CD14-positive monocyte (primary cell): ENCODE data around the gene DDI2. TPM values are rescaled to one million over a fixed set of nuclear protein-coding genes. Genes with fewer than 3 reads are reported as not detected.

Experiments
- DNase-seq, 3 donors: peaks; one replicate each; pipeline ENCODE4 v3.0.0-alpha.2; 2011 to 2022
- H2AFZ ChIP-seq: 2 replicates; pipeline ENCODE4 v1.6.0; 2012; ENCODE audit warnings: mild to moderate bottlenecking, low read depth, low read length, inconsistent platforms; ENCODE audit not compliant: insufficient read depth, poor library complexity, severe bottlenecking
- H3K27ac ChIP-seq, 2 donors: 1 replicate in 1 of 2; 2 replicates in 1 of 2; pipeline ENCODE4 v1.5.1; 2012 to 2013; ENCODE audit warnings: low read length in 2 of 2, control low read depth in 1 of 2, inconsistent platforms in 1 of 2, low read depth in 1 of 2, mild to moderate bottlenecking in 1 of 2
- H3K27me3 ChIP-seq, 2 donors: one replicate each; pipeline versions ENCODE4 v1.6.0 to v1.6.1; 2011 to 2013; ENCODE audit warnings: low read length in 2 of 2; ENCODE audit not compliant: control insufficient read depth in 2 of 2, insufficient read depth in 2 of 2
- H3K36me3 ChIP-seq, 2 donors: replicated peaks in 1 of 2; 1 replicate in 1 of 2; 2 replicates in 1 of 2; pipeline versions ENCODE4 v1.5.1 to v1.6.1; 2012 to 2013; ENCODE audit warnings: low read length in 2 of 2, control low read depth in 1 of 2, inconsistent platforms in 1 of 2, mild to moderate bottlenecking in 1 of 2; ENCODE audit not compliant: insufficient read depth in 2 of 2, control insufficient read depth in 1 of 2
- H3K4me1 ChIP-seq, 2 donors: 1 replicate in 1 of 2; 2 replicates in 1 of 2; pipeline versions ENCODE4 v1.5.1 to v1.6.1; 2012 to 2013; ENCODE audit warnings: low read length in 2 of 2, control low read depth in 1 of 2, inconsistent platforms in 1 of 2, mild to moderate bottlenecking in 1 of 2, moderate library complexity in 1 of 2; ENCODE audit not compliant: insufficient read depth in 2 of 2, control insufficient read depth in 1 of 2
- H3K4me2 ChIP-seq: replicated peaks from 2 replicates; pipeline ENCODE3; 2012; ENCODE audit warnings: low read length, moderate library complexity, mild to moderate bottlenecking; ENCODE audit not compliant: poor library complexity, severe bottlenecking; ENCODE audit errors: extremely low read depth
- H3K4me3 ChIP-seq, 3 experiments: fragments of 200-600 bp in 1 of 3; sonication (generic) in 1 of 3; replicated peaks in 1 of 3; 1 replicate in 2 of 3; 2 replicates in 1 of 3; pipeline ENCODE4 v1.5.1; 2011 to 2013; ENCODE audit warnings: low read length in 3 of 3, mild to moderate bottlenecking in 3 of 3, control low read depth in 2 of 3, low read depth in 2 of 3, inconsistent platforms in 1 of 3, moderate library complexity in 1 of 3
- H3K79me2 ChIP-seq: 2 replicates; pipeline ENCODE4 v1.6.0; 2012; ENCODE audit warnings: mild to moderate bottlenecking, control low read depth, inconsistent platforms, low read length, moderate library complexity; ENCODE audit not compliant: insufficient read depth
- H3K9ac ChIP-seq: 2 replicates; pipeline ENCODE4 v1.6.0; 2017; ENCODE audit warnings: low read length, mild to moderate bottlenecking; ENCODE audit not compliant: insufficient read depth, poor library complexity, severe bottlenecking
- H3K9me3 ChIP-seq, 2 donors: replicated peaks in 1 of 2; 1 replicate in 1 of 2; 2 replicates in 1 of 2; pipeline versions ENCODE4 v1.5.1 to v1.6.1; 2012 to 2013; ENCODE audit warnings: low read length in 2 of 2, control low read depth in 1 of 2; ENCODE audit not compliant: control insufficient read depth in 1 of 2, insufficient read depth in 1 of 2
- H4K20me1 ChIP-seq: 2 replicates; pipeline ENCODE4 v1.6.0; 2012; ENCODE audit warnings: mild to moderate bottlenecking, low read length, control low read depth, moderate library complexity; ENCODE audit not compliant: insufficient read depth
- H3K27ac Mint-ChIP-seq, 7 donors: one replicate each; pipeline ENCODE4 v1.8.0; 2020; ENCODE audit warnings: mild to moderate bottlenecking in 7 of 7, mixed read lengths in 7 of 7, moderate library complexity in 6 of 7, inconsistent platforms in 2 of 7
- H3K27me3 Mint-ChIP-seq, 3 donors: one replicate each; pipeline ENCODE4 v1.8.0; 2021 to 2022; ENCODE audit warnings: low read depth in 3 of 3, mild to moderate bottlenecking in 3 of 3, mixed read lengths in 3 of 3, moderate library complexity in 3 of 3, inconsistent platforms in 1 of 3
- H3K36me3 Mint-ChIP-seq, 2 donors: one replicate each; pipeline ENCODE4 v1.8.0; 2020; ENCODE audit warnings: mixed read lengths in 2 of 2, inconsistent platforms in 1 of 2, mild to moderate bottlenecking in 1 of 2
- H3K4me1 Mint-ChIP-seq: one replicate; pipeline ENCODE4 v1.8.0; 2020; ENCODE audit warnings: mild to moderate bottlenecking, mixed read lengths
- H3K4me3 Mint-ChIP-seq, 2 donors: one replicate each; pipeline ENCODE4 v1.8.0; 2020; ENCODE audit warnings: mild to moderate bottlenecking in 2 of 2, mixed read lengths in 2 of 2, moderate library complexity in 1 of 2
- H3K9me3 Mint-ChIP-seq, 7 donors: one replicate each; pipeline ENCODE4 v1.8.0; 2020 to 2022; ENCODE audit warnings: mixed read lengths in 7 of 7, mild to moderate bottlenecking in 6 of 7, moderate library complexity in 6 of 7, inconsistent platforms in 2 of 7
- WGBS: methylation state at CpG from one replicate; pipeline ENCODE4 v1.1.5; 2013; ENCODE audit warnings: missing lambda C conversion rate; ENCODE audit not compliant: insufficient coverage; 5-methylcytosine and 5-hydroxymethylcytosine counted together
- intact Hi-C, 2 donors: fragments of 100-400 bp; cut with micrococcal nuclease; formaldehyde crosslinking; loops; one replicate each; pipeline versions ENCODE4 v1.15.0 to v1.15.1; 2023
- polyA plus RNA-seq, 3 donors: library from polyadenylated mRNA; depleted of rRNA in 1 of 3; unstranded in 2 of 3; stranded (reverse) in 1 of 3; fragments of 300-500 nt in 2 of 3; fragments of >200 nt in 1 of 3; fragmentation: Illumina TruSeq in 2 of 3; gene quantifications; 1 replicate in 2 of 3; 2 replicates in 1 of 3; pipeline ENCODE4 v1.2.3, GENCODE V29; 2012 to 2021
- TF ChIP-seq, protein P1 (sequence below): fragments of 200-600 bp; IDR thresholded peaks from one replicate; pipeline ENCODE4 v1.8.0; 2022; ENCODE audit warnings: antibody characterized with exemption, mild to moderate bottlenecking

Gene DDI2
- polyA plus RNA-seq, 3 donors, result 2.5 to 5.4 (median 3.2) TPM

DNA sequence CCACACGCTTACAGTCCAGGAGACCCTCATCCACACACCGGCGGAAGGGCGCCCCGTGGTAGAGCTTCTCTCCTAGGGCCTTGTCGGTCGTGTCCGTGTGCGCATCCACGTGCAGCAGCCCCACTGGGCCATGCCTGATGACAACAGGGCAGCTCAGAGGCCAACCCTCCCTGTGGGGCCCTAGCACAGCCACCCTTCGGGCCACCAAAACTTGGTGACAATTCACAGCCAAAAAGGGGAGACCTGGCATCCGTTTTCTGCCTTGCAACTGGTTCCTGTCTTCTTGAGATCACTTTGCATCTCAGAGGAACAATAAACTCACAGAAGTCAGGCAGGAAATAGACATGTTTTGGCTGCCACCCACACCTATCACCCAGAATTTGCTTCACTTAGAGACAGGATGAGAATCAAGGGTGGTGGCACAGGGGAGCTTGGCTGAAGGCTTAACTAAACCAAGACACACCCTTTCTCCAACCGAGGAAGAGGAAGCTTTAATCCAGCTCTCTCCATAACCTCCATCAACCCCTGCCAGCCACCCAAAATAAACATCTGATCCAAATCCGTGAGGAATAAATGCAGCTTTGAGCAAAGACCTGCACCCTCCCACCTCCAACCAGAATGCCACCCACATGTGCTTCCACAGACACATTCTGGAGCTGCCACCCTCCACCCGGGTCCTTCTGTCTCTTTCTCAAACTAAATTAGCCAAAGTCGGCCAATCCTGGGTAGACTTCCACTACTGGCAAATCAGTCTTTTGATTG, 38.2 kb upstream of the DDI2 start:
- no peak overlapping the region for H3K4me2 ChIP-seq

DNA sequence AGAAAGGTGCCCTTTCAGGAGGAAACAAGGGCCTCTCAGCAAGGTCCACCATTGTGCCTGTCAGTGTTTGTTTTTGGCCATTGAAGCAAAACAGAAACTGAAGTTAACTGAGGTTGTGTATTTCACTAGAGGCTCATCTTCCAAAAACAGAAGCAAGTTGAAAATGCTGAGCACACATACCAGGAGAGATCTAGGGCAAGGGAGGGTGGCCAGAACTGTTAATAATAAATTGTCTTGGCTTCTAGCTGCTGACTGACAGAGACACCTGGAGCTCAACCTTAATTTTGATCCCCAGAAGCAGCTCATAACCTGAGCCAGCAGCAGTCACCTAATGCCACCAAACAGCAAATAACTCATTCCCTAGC, 37.6 kb upstream of the DDI2 start:
- DNase-seq, result no peak
- intact Hi-C loops, result no loop called here
- peaks cover 7 to 9% (median 8%) of the 10 kb centered on the region in 3 donors for H3K27me3 Mint-ChIP-seq

More for the DNA sequence above, 38.2 kb upstream of the DDI2 start:
- Histone ChIP-seq H3K27ac (peak overlapping the region in 1 of 2 donors; percentile 45), H2AFZ (no peak overlapping the region), H3K4me3 (no peak overlapping the region), H3K79me2 (no peaks in the 10 kb centered on the region), H3K9ac (no peak overlapping the region), H3K36me3 (peaks cover 0 to 7% of the 10 kb centered on the region in 2 donors), H4K20me1 (no peaks in the 10 kb centered on the region), H3K9me3 (no peaks in the 10 kb centered on the region), H3K4me1 (peaks cover 0 to under 1% of the 10 kb centered on the region in 2 donors), H3K27me3 (no peaks in the 10 kb centered on the region)
- Mint-ChIP-seq H3K9me3 (no peaks in the 10 kb centered on the region), H3K27me3 (peaks cover 3 to 4% (median 3%) of the 10 kb centered on the region in 3 donors), H3K27ac (peak overlapping the region in 3 of 7 donors; percentile 8 to 48 (median 27)), H3K4me3 (no peak overlapping the region), H3K4me1 (peaks cover 8% of the 10 kb centered on the region), H3K36me3 (peaks cover 5 to 6% of the 10 kb centered on the region in 2 donors)
- intact Hi-C loops, result no loop called here
- TF ChIP-seq, protein P1, sequence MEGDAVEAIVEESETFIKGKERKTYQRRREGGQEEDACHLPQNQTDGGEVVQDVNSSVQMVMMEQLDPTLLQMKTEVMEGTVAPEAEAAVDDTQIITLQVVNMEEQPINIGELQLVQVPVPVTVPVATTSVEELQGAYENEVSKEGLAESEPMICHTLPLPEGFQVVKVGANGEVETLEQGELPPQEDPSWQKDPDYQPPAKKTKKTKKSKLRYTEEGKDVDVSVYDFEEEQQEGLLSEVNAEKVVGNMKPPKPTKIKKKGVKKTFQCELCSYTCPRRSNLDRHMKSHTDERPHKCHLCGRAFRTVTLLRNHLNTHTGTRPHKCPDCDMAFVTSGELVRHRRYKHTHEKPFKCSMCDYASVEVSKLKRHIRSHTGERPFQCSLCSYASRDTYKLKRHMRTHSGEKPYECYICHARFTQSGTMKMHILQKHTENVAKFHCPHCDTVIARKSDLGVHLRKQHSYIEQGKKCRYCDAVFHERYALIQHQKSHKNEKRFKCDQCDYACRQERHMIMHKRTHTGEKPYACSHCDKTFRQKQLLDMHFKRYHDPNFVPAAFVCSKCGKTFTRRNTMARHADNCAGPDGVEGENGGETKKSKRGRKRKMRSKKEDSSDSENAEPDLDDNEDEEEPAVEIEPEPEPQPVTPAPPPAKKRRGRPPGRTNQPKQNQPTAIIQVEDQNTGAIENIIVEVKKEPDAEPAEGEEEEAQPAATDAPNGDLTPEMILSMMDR, result no peak
- WGBS, result 90% methylated on average over 11 of the region's 16 CpGs
- no peak for DNase-seq

More for the DNA sequence above, 37.6 kb upstream of the DDI2 start:
- Mint-ChIP-seq H3K27ac (peak overlapping the region in 3 of 7 donors; percentile 8 to 48 (median 48)), H3K36me3 (peaks cover 3% of the 10 kb centered on the region in 2 donors), H3K4me1 (peaks cover 12% of the 10 kb centered on the region), H3K4me3 (no peak overlapping the region), H3K9me3 (no peaks in the 10 kb centered on the region)
- Histone ChIP-seq H3K79me2 (no peaks in the 10 kb centered on the region), H3K27ac (peak overlapping the region in 1 of 2 donors; percentile 45), H2AFZ (no peak overlapping the region), H3K9ac (no peak overlapping the region), H3K36me3 (peaks cover 0 to 5% of the 10 kb centered on the region in 2 donors), H3K4me3 (no peak overlapping the region), H4K20me1 (no peaks in the 10 kb centered on the region), H3K27me3 (peaks cover 0 to 4% of the 10 kb centered on the region in 2 donors), H3K9me3 (no peaks in the 10 kb centered on the region), H3K4me2 (no peak overlapping the region), H3K4me1 (peaks cover 5 to 6% of the 10 kb centered on the region in 2 donors)
- TF ChIP-seq, protein P1, result no peak
